ENCODE measurements around the gene MSI2.

The MSI2 gene

GRCh38 chr17:57701124-57701523 lies 444.8 kb downstream of the MSI2 start:
- no peaks in the 10 kb centered on the region for H3K4me1 Mint-ChIP-seq
- H3K4me3 Mint-ChIP-seq = no peak overlapping the region
- ATAC-seq = no peak
- H3K9me3 Mint-ChIP-seq = no peaks in the 10 kb centered on the region
- H3K36me3 Mint-ChIP-seq = peaks cover 5% of the 10 kb centered on the region
- H3K27ac Mint-ChIP-seq = no peak overlapping the region
- H3K27me3 Mint-ChIP-seq = no peaks in the 10 kb centered on the region

DNA sequence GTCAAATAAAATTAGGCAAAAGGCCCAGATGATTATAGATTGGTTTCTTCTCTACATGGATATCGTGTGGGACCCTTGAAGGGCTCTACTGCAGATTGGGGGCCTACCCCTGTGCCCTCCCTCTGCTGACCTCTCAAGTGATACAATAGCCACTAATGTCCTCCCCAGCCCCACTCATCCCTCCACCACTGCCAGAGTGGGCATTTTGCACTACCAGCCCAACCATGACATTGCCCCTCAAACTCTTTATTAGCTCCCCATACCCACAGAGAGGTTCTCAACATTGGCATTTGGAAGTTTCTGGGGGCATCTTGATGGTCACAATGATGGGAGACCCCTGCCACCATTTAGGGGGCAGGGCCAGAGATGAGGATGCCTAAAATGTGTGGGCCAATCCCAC lies 446.9 kb downstream of the MSI2 start:
- no peak for ATAC-seq
- H3K4me3 Mint-ChIP-seq = no peak overlapping the region
- no peaks in the 10 kb centered on the region for H3K9me3 Mint-ChIP-seq
- no peaks in the 10 kb centered on the region for H3K4me1 Mint-ChIP-seq
- H3K36me3 Mint-ChIP-seq = peaks cover 5% of the 10 kb centered on the region
- H3K27me3 Mint-ChIP-seq = no peaks in the 10 kb centered on the region
- H3K27ac Mint-ChIP-seq = no peak overlapping the region

GRCh38 chr17:57704448-57704847 lies 448.1 kb downstream of the MSI2 start:
- ATAC-seq = no peak
- Mint-ChIP-seq H3K36me3 (peaks cover 5% of the 10 kb centered on the region), H3K27me3 (no peaks in the 10 kb centered on the region), H3K4me1 (no peaks in the 10 kb centered on the region), H3K9me3 (no peaks in the 10 kb centered on the region), H3K27ac (no peak overlapping the region), H3K4me3 (no peak overlapping the region)

DNA sequence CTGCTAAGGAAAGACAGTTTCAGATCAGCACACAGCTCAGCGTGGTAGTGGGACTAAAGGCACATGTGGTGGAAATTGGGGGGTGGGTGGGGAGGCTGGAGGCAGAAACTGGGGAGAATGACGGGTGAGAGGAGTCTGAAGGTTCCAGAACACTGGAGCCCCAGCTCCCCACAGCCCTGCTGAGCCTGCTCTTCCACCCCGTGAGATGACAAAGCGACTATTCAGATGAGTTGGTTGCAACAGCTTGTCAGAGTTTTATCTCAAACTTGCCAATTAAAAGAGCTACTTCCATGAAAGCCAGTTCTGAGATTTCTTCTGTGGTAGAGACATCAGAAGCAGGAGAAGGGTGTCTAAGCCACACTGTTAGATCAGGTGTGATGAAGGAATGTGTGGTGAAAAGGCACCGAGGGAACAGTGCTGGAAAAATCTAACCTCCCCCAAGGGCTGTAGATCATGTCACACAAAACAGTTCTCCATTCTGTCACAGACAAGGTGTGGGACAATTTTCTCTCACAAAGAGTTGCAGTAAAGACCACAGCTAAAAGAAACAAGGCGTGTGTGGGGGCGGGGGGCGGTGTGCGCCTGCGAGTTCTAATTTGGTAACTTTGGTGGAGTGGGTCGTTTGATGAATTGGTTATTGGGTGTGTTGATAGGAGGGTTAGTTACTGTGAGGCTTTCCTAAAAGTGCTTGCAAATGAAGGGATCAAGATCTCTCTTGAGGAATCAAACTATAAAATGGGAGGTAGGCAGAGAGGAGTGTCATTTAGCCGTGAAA lies 449.8 kb downstream of the MSI2 start:
- no peak overlapping the region for H3K27ac Mint-ChIP-seq
- H3K27me3 Mint-ChIP-seq = no peaks in the 10 kb centered on the region
- H3K9me3 Mint-ChIP-seq = peaks cover 3% of the 10 kb centered on the region
- ATAC-seq = no peak
- H3K4me3 Mint-ChIP-seq = no peak overlapping the region
- no peaks in the 10 kb centered on the region for H3K4me1 Mint-ChIP-seq
- H3K36me3 Mint-ChIP-seq = peaks cover 5% of the 10 kb centered on the region

GRCh38 chr17:57706761-57707160 lies 450.4 kb downstream of the MSI2 start:
- peaks cover 3% of the 10 kb centered on the region for H3K9me3 Mint-ChIP-seq
- no peak overlapping the region for H3K4me3 Mint-ChIP-seq
- no peak overlapping the region for H3K27ac Mint-ChIP-seq
- H3K27me3 Mint-ChIP-seq = no peaks in the 10 kb centered on the region
- ATAC-seq = no peak
- peaks cover 5% of the 10 kb centered on the region for H3K36me3 Mint-ChIP-seq
- H3K4me1 Mint-ChIP-seq = no peaks in the 10 kb centered on the region

DNA sequence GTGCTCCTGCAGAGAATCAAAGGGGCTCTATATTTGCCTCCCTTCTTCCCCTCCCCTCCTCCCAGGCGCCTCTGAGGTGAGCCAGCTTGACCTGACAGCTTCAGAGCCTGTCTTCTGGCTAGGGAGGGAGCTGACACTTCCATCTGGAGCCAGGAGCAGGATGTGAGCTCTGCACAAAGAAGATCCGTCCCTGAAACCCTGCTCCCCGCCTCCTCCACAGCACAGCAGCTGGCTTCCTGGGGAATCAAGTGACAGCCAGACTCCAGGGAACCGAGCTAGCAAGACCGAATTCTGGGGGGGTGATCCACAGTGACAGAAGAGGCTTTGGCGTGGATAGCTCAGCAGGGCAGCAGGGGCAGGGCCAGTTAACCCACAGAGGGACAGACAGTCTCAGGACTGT lies 451.6 kb downstream of the MSI2 start:
- Mint-ChIP-seq H3K36me3 (peaks cover 5% of the 10 kb centered on the region), H3K27me3 (no peaks in the 10 kb centered on the region), H3K4me3 (no peak overlapping the region), H3K27ac (no peak overlapping the region), H3K4me1 (no peaks in the 10 kb centered on the region), H3K9me3 (peaks cover 3% of the 10 kb centered on the region)
- ATAC-seq = peak; percentile 50

DNA sequence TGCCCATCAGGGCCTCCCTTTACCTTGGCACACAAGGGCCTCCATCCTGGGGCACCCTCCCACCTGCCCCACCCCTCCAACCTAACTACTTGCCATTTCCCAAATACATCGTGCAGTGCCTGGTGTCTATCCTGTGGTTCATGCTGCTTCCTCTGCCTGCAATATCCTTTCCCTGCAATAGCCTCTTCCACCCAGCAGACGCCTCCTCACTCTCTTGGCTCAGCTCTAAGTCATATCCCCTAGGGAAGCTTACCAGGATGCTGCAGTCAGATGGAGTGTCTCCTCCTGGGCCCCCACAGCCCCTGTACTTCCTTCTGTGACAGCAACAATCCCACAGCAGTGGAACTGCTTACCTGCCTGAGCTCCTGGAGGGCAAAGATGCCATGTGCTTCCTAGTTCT lies 452.1 kb downstream of the MSI2 start:
- Mint-ChIP-seq H3K9me3 (peaks cover 3% of the 10 kb centered on the region), H3K4me1 (no peaks in the 10 kb centered on the region), H3K27me3 (no peaks in the 10 kb centered on the region), H3K27ac (no peak overlapping the region), H3K4me3 (no peak overlapping the region), H3K36me3 (peaks cover 5% of the 10 kb centered on the region)
- ATAC-seq = no peak

DNA sequence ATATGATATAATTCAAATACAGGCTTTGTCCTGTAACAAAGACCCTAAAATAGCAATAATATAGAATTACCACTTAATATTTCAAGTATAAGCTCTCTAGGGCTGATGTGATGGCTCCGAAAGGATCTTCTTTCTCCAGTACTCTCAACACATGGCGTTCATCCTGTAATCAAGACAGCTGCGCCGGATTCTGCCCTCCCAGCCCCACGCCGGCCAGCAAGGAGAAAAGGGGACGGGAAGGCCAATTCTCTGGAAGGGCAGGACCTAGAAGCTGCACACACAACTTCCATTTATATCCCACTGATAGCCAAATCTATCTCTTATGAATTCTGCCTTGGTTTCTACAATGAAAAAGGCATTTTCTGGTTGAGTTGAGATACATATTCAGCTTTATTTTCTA lies 456.8 kb downstream of the MSI2 start:
- H3K4me1 Mint-ChIP-seq = no peaks in the 10 kb centered on the region
- H3K9me3 Mint-ChIP-seq = peaks cover 3% of the 10 kb centered on the region
- H3K27ac Mint-ChIP-seq = no peak overlapping the region
- ATAC-seq = no peak
- peaks cover 35% of the 10 kb centered on the region for H3K27me3 Mint-ChIP-seq
- H3K36me3 Mint-ChIP-seq = no peaks in the 10 kb centered on the region
- no peak overlapping the region for H3K4me3 Mint-ChIP-seq

- Mint-ChIP-seq H3K9me3 (peaks cover 3% of the 10 kb centered on the region), H3K27me3 (peaks cover 42% of the 10 kb centered on the region), H3K4me3 (no peak overlapping the region), H3K4me1 (no peaks in the 10 kb centered on the region), H3K27ac (no peak overlapping the region), H3K36me3 (no peaks in the 10 kb centered on the region)
- ATAC-seq = no peak
Measured at GRCh38 chr17:57714665-57715180, 458.4 kb downstream of the MSI2 start.

GRCh38 chr17:57715981-57716380 lies 459.7 kb downstream of the MSI2 start:
- Mint-ChIP-seq H3K4me1 (no peaks in the 10 kb centered on the region), H3K9me3 (no peaks in the 10 kb centered on the region), H3K36me3 (no peaks in the 10 kb centered on the region), H3K27me3 (peaks cover 42% of the 10 kb centered on the region), H3K27ac (no peak overlapping the region), H3K4me3 (no peak overlapping the region)
- ATAC-seq = no peak

DNA sequence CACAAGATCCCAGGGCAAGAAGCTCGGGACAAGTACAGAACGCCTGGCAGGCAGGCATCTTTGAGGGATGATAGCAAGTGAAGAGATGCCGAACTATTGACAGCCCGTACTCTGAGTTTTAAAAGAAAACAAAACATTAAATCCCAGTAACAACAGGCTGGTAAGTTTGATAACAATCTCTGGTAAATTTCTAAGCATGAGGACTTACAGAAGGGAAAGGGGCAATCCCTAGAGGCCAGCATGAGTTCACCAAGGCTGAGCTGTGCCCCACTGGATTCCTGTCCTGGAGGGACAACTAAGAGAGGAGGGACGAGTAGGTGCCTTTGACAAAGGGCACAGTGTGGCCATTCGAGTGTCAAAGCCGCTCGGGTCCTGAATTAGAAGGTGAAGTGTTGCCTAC lies 462.6 kb downstream of the MSI2 start:
- no peaks in the 10 kb centered on the region for H3K36me3 Mint-ChIP-seq
- ATAC-seq = no peak
- H3K4me1 Mint-ChIP-seq = peaks cover 7% of the 10 kb centered on the region
- no peak overlapping the region for H3K27ac Mint-ChIP-seq
- no peaks in the 10 kb centered on the region for H3K9me3 Mint-ChIP-seq
- no peak overlapping the region for H3K4me3 Mint-ChIP-seq
- peaks cover 42% of the 10 kb centered on the region for H3K27me3 Mint-ChIP-seq

DNA sequence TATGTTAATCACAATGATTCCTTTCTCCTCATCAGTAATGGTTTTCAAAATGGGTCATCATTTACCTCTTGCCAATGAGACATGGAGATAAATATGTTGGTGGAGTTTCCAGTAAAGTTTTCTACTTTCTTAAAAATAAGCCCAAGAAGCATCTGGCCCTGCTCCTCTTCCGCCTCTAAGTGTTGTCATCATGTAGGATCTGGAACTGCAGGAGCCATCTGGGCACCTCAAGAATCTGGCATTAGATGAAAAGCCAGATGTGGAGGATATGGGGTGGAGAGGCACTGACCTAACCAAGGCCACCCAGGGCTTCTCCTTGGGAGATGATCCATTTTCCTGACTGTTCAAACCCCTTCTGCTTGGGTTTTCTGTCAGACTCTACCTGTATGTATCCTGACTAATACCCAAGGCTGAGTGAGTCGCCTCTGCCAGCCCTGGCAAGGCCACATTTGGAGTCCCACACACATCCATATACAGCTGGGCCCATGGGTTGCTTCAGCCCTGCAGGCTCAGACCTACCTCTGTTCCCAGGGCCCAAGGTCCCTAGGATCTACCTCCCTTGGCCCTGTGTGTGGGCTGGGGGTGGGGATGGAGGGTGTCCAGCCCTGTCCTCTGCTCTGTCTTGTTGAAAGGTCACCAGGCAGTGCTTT lies 464.2 kb downstream of the MSI2 start:
- H3K4me1 Mint-ChIP-seq = peaks cover 12% of the 10 kb centered on the region
- peaks cover 39% of the 10 kb centered on the region for H3K27me3 Mint-ChIP-seq
- no peak overlapping the region for H3K4me3 Mint-ChIP-seq
- H3K9me3 Mint-ChIP-seq = no peaks in the 10 kb centered on the region
- no peaks in the 10 kb centered on the region for H3K36me3 Mint-ChIP-seq
- H3K27ac Mint-ChIP-seq = no peak overlapping the region
- ATAC-seq = no peak

DNA sequence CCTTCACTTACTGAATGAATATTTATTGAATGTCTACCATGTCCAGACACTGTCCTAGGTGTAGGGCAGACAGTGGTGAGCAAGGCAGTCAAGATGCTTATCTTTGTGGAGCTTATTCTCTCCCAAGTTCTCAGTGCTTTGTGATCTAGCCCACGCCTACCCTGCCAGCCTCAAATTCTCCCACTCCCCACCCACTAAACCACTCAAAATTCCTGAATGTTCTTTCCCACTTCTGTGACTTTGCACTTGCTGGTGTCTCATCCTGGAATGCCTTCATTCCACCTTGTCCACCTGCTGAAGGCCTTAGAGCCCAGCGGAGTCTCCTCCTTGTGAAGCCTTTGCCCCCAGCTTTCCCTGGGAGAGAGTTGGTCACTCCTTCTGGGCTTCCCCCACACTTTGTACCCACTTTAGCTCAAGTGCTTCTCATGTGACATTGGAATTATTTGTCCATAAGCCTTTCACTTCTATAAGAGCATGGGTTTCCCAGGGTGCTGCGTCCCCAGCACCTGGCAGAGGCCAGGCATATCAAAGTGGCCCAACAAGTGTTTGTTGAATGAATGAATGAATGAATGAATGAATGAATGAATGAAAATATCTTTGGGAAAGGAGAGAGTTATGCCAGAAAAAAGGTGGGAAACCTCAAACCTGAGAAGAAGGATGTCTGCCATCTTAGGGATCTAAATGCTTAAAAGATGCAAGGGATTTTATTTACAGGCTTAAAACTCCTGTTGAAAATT lies 465.8 kb downstream of the MSI2 start:
- H3K4me3 Mint-ChIP-seq = no peak overlapping the region
- H3K36me3 Mint-ChIP-seq = no peaks in the 10 kb centered on the region
- H3K4me1 Mint-ChIP-seq = peaks cover 12% of the 10 kb centered on the region
- peaks cover 23% of the 10 kb centered on the region for H3K27me3 Mint-ChIP-seq
- ATAC-seq = no peak
- no peaks in the 10 kb centered on the region for H3K9me3 Mint-ChIP-seq
- H3K27ac Mint-ChIP-seq = no peak overlapping the region

DNA sequence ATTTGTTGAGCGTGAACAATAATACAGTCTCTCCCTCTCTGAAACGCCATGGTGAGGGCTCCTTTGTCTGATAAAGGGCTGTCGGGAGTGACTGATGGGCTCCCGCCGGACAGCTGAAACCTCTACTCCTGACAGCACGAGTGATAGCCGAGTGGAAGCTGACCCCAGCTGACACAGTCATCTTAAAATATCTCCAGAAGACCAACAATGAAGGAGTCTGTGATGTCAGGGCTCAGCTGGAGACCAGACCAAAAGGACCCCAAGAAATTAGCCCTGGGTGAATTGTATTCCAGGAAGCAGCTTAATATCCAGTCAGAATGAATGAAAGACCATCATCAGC lies 466.4 kb downstream of the MSI2 start:
- no peak overlapping the region for H3K4me3 Mint-ChIP-seq

DNA sequence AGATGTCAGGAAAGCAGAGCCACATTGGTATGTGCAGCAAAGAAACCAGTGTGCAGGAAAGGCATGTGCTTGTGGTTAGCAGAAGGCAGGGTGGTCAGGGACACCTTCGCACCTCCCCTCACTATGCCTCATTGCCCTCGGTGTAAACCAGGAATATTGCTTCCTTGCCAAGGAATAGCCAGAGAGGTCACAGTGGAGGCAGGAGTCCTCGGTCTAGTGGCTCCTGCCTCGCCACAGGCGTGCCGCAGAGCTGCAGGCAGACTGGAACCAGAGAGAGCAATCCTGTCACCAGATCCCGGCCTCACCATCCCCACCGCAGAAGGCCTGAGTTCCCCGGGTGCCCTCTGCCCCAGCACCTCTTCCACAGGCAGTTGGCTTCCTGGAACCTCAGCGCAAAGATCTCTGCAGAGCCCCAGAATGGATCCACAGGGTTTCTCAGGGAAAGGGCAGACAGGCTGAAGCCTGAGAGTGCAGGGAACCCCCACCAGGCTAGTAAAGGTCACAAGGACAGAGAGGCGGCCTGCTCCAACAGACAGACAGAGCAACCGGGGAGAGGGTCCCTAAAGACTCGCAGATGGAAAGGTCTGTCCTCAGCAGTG lies 467.2 kb downstream of the MSI2 start:
- Mint-ChIP-seq H3K9me3 (no peaks in the 10 kb centered on the region), H3K4me3 (no peak overlapping the region), H3K36me3 (no peaks in the 10 kb centered on the region), H3K4me1 (peaks cover 12% of the 10 kb centered on the region), H3K27me3 (peaks cover 11% of the 10 kb centered on the region), H3K27ac (no peak overlapping the region)
- no peak for ATAC-seq

More for the DNA sequence above, 466.4 kb downstream of the MSI2 start:
- ATAC-seq = no peak
- Mint-ChIP-seq H3K9me3 (no peaks in the 10 kb centered on the region), H3K27ac (no peak overlapping the region), H3K4me1 (peaks cover 12% of the 10 kb centered on the region), H3K36me3 (no peaks in the 10 kb centered on the region), H3K27me3 (peaks cover 18% of the 10 kb centered on the region)

All from stimulated activated memory B cell treated with anti-CD40 and anti-IgM and Interleukin-4, amounts not matched to agents 10 μg/mL and 1 μg/mL and 100 μg/mL, for 72 hours (primary cell).